K562 (cell line): ENCODE data around the gene ZNHIT3. TPM values are rescaled to one million over a fixed set of nuclear protein-coding genes. Genes with fewer than 3 reads are reported as not detected.

ENCODE experiments used
- ATAC-seq: fragments of 200-7000 bp; cut with Tn5 transposase; 3 replicates; pipeline ENCODE4 v1.9.1; 2020; ENCODE audit warnings: moderate library complexity
- BruUV-seq: library from RNA; stranded (reverse); fragments of 400-500 nt; replicated peaks from 2 replicates; lab custom pipeline; 2021; lab: Mats Ljungman, UMichigan
- CTCF ChIA-PET: fragments of 300-600 bp; formaldehyde crosslinking; extraction: SDS; loops from one replicate; lab custom pipeline; 2021; ENCODE audit warnings: low intra/inter-chr PET ratio; lab: Yijun Ruan, JAX
- POLR2A ChIA-PET: fragments of 300-600, 350-650 bp; sonication (Branson Sonifier 250); formaldehyde crosslinking; extraction: SDS; loops from one replicate; lab custom pipeline; 2021; ENCODE audit warnings: antibody characterized with exemption, inconsistent platforms; lab: Yijun Ruan, JAX
- DNase-seq, 4 experiments: peaks; one replicate each; pipeline versions ENCODE4 v3.0.0 to v3.0.0-alpha.2; 2011 to 2018; ENCODE audit warnings: low spot score in 3 of 4, mixed read lengths in 3 of 4; ENCODE audit errors: extremely low read depth in 1 of 4
- FAIRE-seq: peaks from 2 replicates; lab custom pipeline; 2011; peaks lifted over from hg19 to GRCh38; lab: Jason Lieb, UNC
- H2AFZ ChIP-seq: 2 replicates; pipeline ENCODE4 v1.6.0; 2011; ENCODE audit warnings: low read depth, low read length, control low read depth, inconsistent platforms
- H3K27ac ChIP-seq: fragments of 200-600 bp; 3 replicates; pipeline ENCODE4 v1.8.0; 2011; ENCODE audit warnings: low read depth, mild to moderate bottlenecking, control low read depth, inconsistent platforms, low read length, moderate library complexity, mixed read lengths; ENCODE audit errors: extremely low read depth
- H3K27me3 ChIP-seq, 2 experiments: fragments of 300-600 bp in 1 of 2; 2 replicates in 1 of 2; 3 replicates in 1 of 2; pipeline versions ENCODE4 v1.6.0 to v1.8.0; 2011; ENCODE audit warnings: inconsistent platforms in 2 of 2, low read length in 2 of 2, mild to moderate bottlenecking in 1 of 2, mixed read lengths in 1 of 2, moderate library complexity in 1 of 2; ENCODE audit not compliant: control insufficient read depth in 2 of 2, insufficient read depth in 2 of 2
- H3K36me3 ChIP-seq: fragments of 300-600 bp; 3 replicates; pipeline ENCODE4 v1.8.0; 2011; ENCODE audit warnings: mild to moderate bottlenecking, low read length, inconsistent platforms; ENCODE audit not compliant: control insufficient read depth, insufficient read depth
- H3K4me1 ChIP-seq, 2 experiments: fragments of 200-600 bp in 1 of 2; replicated peaks in 1 of 2; 2 replicates in 1 of 2; 3 replicates in 1 of 2; pipeline versions ENCODE4 v1.5.1 to v1.8.0; 2011; ENCODE audit warnings: inconsistent platforms in 2 of 2, low read length in 2 of 2, mild to moderate bottlenecking in 1 of 2, mixed read lengths in 1 of 2, moderate library complexity in 1 of 2; ENCODE audit not compliant: control insufficient read depth in 2 of 2, insufficient read depth in 2 of 2
- H3K4me2 ChIP-seq: 2 replicates; pipeline ENCODE4 v1.6.1; 2011; ENCODE audit warnings: low read length, control low read depth, inconsistent platforms, mixed read lengths; ENCODE audit not compliant: insufficient read depth
- H3K4me3 ChIP-seq: fragments of 200-600 bp; sonication (generic), shearing (Covaris generic); 2 replicates; pipeline ENCODE4 v1.5.1; 2016; ENCODE audit warnings: control low read depth, inconsistent platforms
- H3K79me2 ChIP-seq: fragments of 200-600 bp; 3 replicates; pipeline ENCODE4 v1.8.0; 2011; ENCODE audit warnings: low read length, inconsistent platforms; ENCODE audit not compliant: control insufficient read depth, insufficient read depth
- H3K9ac ChIP-seq, 2 experiments: 2 replicates each; pipeline versions ENCODE4 v1.6.0 to v1.6.1; 2011; ENCODE audit warnings: low read depth in 2 of 2, low read length in 2 of 2, control low read depth in 1 of 2, inconsistent platforms in 1 of 2, mild to moderate bottlenecking in 1 of 2, mixed read lengths in 1 of 2; ENCODE audit not compliant: insufficient read depth in 1 of 2
- H3K9me1 ChIP-seq: one replicate; pipeline ENCODE4 v1.6.0; 2011; ENCODE audit warnings: inconsistent platforms, mild to moderate bottlenecking, low read length, moderate library complexity; ENCODE audit not compliant: control insufficient read depth, insufficient read depth
- H3K9me3 ChIP-seq: replicated peaks from 2 replicates; pipeline ENCODE4 v1.5.1; 2011; ENCODE audit warnings: low read depth, low read length, inconsistent platforms; ENCODE audit not compliant: control insufficient read depth, insufficient read depth
- H4K20me1 ChIP-seq: replicated peaks from 2 replicates; pipeline ENCODE4 v1.6.1; 2011; ENCODE audit warnings: low read length, inconsistent platforms, mixed read lengths; ENCODE audit not compliant: control insufficient read depth, insufficient read depth
- GABPA ChIP-seq: fragments of 200-800 bp; sonication (Bioruptor generic); conservative IDR thresholded peaks from 2 replicates; pipeline ENCODE4 v1.6.1; 2016; ENCODE audit warnings: low read depth, missing genetic modification characterization, missing compliant biosample characterization
- NFXL1 ChIP-seq: fragments of 450-650 bp; formaldehyde crosslinking; IDR thresholded peaks from 2 replicates; pipeline ENCODE4 v1.4.0; 2021; ENCODE audit warnings: mild to moderate bottlenecking
- TFAP4 ChIP-seq: sonication (generic); formaldehyde crosslinking; IDR thresholded peaks from 2 replicates; pipeline ENCODE4 v1.8.0; 2022; ENCODE audit warnings: missing genetic modification reagents, mild to moderate bottlenecking, moderate library complexity, borderline replicate concordance
- XRCC3 ChIP-seq: fragments of 450-650 bp; IDR thresholded peaks from 2 replicates; pipeline ENCODE4 v1.6.1; 2017; ENCODE audit warnings: mild to moderate bottlenecking, moderate library complexity
- YY1 ChIP-seq, 3 experiments: IDR thresholded peaks; 2 replicates each; pipeline ENCODE4 v1.6.1; 2011; ENCODE audit warnings: low read length in 2 of 3, mild to moderate bottlenecking in 2 of 3, moderate library complexity in 2 of 3, borderline replicate concordance in 1 of 3, control low read depth in 1 of 3, low read depth in 1 of 3; ENCODE audit not compliant: insufficient read depth in 3 of 3, insufficient replicate concordance in 2 of 3, control insufficient read depth in 1 of 3, insufficient read length in 1 of 3; ENCODE audit errors: extremely low read depth in 1 of 3
- ZBTB40 ChIP-seq, 2 experiments: fragments of 450-650 bp in 1 of 2; sonication (generic) in 1 of 2; formaldehyde crosslinking in 1 of 2; IDR thresholded peaks; 2 replicates each; pipeline versions ENCODE4 v1.7.1 to v1.9.0; 2016 to 2022; ENCODE audit warnings: inconsistent platforms in 1 of 2, mild to moderate bottlenecking in 1 of 2, missing genetic modification reagents in 1 of 2
- ZNF133 ChIP-seq: fragments of 250-450 bp; sonication (Bioruptor Pico); IDR thresholded peaks from 2 replicates; pipeline ENCODE4 v1.4.0; 2020; ENCODE audit warnings: mild to moderate bottlenecking
- ZNF76 ChIP-seq: fragments of 250-450 bp; sonication (Bioruptor Pico); IDR thresholded peaks from 2 replicates; pipeline ENCODE4 v1.4.0; 2020; ENCODE audit warnings: mild to moderate bottlenecking, moderate library complexity, borderline replicate concordance
- WGBS: fragments of 100-300 bp; shearing (Covaris generic); methylation state at CpG from one replicate; pipeline ENCODE4 v1.1.6; 2016; ENCODE audit warnings: low coverage, mixed read lengths; ENCODE audit not compliant: insufficient coverage; ENCODE audit errors: missing lambda C conversion rate; 5-methylcytosine and 5-hydroxymethylcytosine counted together
- in situ Hi-C: fragments of 300-500 bp; cut with MboI; formaldehyde crosslinking; loops from 4 replicates; pipeline ENCODE4 v1.15.0; 2018; ENCODE audit warnings: inconsistent platforms, mixed read lengths
- intact Hi-C: fragments of 100-400 bp; cut with micrococcal nuclease; formaldehyde crosslinking; loops from 2 replicates; pipeline ENCODE4 v1.14.2; 2022
- polyA plus RNA-seq, 8 experiments: library from polyadenylated mRNA; depleted of rRNA in 4 of 8; stranded (reverse) in 5 of 8; unstranded in 3 of 8; fragments of >200 nt; fragmentation: Nextera tagmentation in 2 of 8; fragmentation: Illumina TruSeq in 1 of 8; extraction: Ambion mirVana in 2 of 8; extraction: Trizol in 1 of 8; gene quantifications; 2 replicates each; pipeline versions ENCODE4 v1.2.1 to v1.2.3, GENCODE V29; 2011 to 2014; ENCODE audit warnings: inconsistent platforms in 1 of 8, missing spikeins in 1 of 8
- total RNA-seq, 7 experiments: library from RNA; depleted of rRNA in 6 of 7; stranded (reverse); fragments of >200 nt in 6 of 7; fragmentation: Illumina TruSeq in 2 of 7; extraction: Trizol in 2 of 7; gene quantifications; 2 replicates each; pipeline versions ENCODE4 v1.2.1 to v1.2.3, GENCODE V29; 2011 to 2021; ENCODE audit warnings: low replicate concordance in 1 of 7

Gene ZNHIT3
- total and polyA plus RNA-seq, 9 of the 15 experiments (the other 6 are each of a cell fraction or from before 2014, with no cell fraction given) = 45.0 to 300 (median 88.4) TPM

- DNase-seq = no peak
- BruUV-seq = no TSS peak
- Histone ChIP-seq H3K4me3 (no peak overlapping the region), H3K9me1 (no peaks in the 10 kb centered on the region), H3K9me3 (no peaks in the 10 kb centered on the region), H3K27ac (no peak overlapping the region), H3K9ac (no peak overlapping the region), H3K79me2 (no peaks in the 10 kb centered on the region), H3K36me3 (peaks cover 93% of the 10 kb centered on the region; the same call in 2 of the 3 replicates), H4K20me1 (peaks cover 6% of the 10 kb centered on the region; the same call in 1 of the 2 replicates), H3K4me2 (no peak overlapping the region), H2AFZ (no peak overlapping the region), H3K27me3 (no peaks in the 10 kb centered on the region), H3K4me1 (no peaks in the 10 kb centered on the region)
- CTCF ChIA-PET = no interaction called here
- intact Hi-C loops (no loop called here), in situ Hi-C loops (no loop called here)
- 93% methylated on average over 4 of the region's 4 CpGs for WGBS
- POLR2A ChIA-PET = interaction anchor here (0.6 to 2.7 kb wide), 7 partner anchors 8 to 1117 kb away, joined by 3 to 13 read pairs (median 3); partner anchors contain the start of genes MYO19 and PIGW
- FAIRE-seq = no peak
- no peak for ATAC-seq
- TF ChIP-seq XRCC3 (no peak), ZNF76 (CRISPR knock-in tag) (no peak), ZBTB40 (IDR thresholded peaks at IDR 0.05) (no peak), ZBTB40 (CRISPR knock-in tag; IDR thresholded peaks at IDR 0.05) (no peak), NFXL1 (no peak), YY1 (IDR thresholded peaks at IDR 0.05; ENCODE audit: borderline replicate concordance in 1 of 3, control insufficient read depth in 1 of 3, extremely low read depth in 1 of 3, insufficient read depth in 3 of 3, insufficient read length in 1 of 3, insufficient replicate concordance in 2 of 3, low read depth in 1 of 3, low read length in 2 of 3) (no peak), ZNF133 (CRISPR knock-in tag) (no peak), GABPA (no peak), TFAP4 (CRISPR knock-in tag) (no peak)
These were observed 29.4 kb downstream of the ZNHIT3 start for GRCh38 chr17:36515837-36516236.
